ENCODE measurements around the gene MOSMO.

GRCh38 chr16:22030087-22030812, 22.3 kb downstream of the MOSMO start:
- no peak for TF ChIP-seq CTCF (IDR thresholded peaks at IDR 0.05)
- TF ChIP-seq POLR2A (IDR thresholded peaks at IDR 0.05) = no peak
